ENCODE measurements around the gene CNTLN. TPM values are rescaled to one million over a fixed set of nuclear protein-coding genes. Genes with fewer than 3 reads are reported as not detected.

Gene CNTLN
- polyA plus RNA-seq, 1 experiment = 1.9 TPM

DNA sequence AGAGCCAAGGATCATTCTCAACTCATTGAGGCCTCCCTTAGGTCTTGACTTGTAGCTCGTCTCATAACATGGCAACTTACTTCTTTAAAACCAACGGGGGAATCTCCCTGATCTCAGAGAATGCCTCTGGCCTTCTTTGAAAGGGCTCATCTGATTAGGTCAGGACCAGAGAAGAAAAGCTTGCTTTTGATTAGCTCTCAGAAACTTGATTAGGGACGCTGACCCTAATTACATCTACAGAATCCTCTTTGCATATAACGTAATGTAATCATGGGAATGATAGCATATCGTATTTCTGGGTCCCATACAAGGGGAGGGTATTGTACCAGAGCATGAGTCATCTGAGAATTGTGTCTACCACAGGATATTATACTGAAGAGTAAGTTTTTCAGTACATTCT lies 318.9 kb downstream of the CNTLN start:
- ChIA-PET POLR2A (no interaction called here), CTCF (interaction anchor here (0.7 kb wide), 1 partner anchor 325 kb away, joined by 3 read pairs; no protein-coding TSS in a partner anchor)
- TF ChIP-seq, protein P1, sequence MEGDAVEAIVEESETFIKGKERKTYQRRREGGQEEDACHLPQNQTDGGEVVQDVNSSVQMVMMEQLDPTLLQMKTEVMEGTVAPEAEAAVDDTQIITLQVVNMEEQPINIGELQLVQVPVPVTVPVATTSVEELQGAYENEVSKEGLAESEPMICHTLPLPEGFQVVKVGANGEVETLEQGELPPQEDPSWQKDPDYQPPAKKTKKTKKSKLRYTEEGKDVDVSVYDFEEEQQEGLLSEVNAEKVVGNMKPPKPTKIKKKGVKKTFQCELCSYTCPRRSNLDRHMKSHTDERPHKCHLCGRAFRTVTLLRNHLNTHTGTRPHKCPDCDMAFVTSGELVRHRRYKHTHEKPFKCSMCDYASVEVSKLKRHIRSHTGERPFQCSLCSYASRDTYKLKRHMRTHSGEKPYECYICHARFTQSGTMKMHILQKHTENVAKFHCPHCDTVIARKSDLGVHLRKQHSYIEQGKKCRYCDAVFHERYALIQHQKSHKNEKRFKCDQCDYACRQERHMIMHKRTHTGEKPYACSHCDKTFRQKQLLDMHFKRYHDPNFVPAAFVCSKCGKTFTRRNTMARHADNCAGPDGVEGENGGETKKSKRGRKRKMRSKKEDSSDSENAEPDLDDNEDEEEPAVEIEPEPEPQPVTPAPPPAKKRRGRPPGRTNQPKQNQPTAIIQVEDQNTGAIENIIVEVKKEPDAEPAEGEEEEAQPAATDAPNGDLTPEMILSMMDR (IDR thresholded peaks at IDR 0.05; ENCODE audit: insufficient read depth, low read depth, low read length) = no peak
- DNase-seq (ENCODE audit: low read depth) = no peak
- Histone ChIP-seq H3K4me3 (ENCODE audit: low read depth, low read length) (no peak overlapping the region), H3K27me3 (ENCODE audit: control insufficient read depth, insufficient read depth, low read length) (no peaks in the 10 kb centered on the region; the same call in 1 of the 2 replicates), H3K36me3 (ENCODE audit: control insufficient read depth, insufficient read depth, low read length) (no peaks in the 10 kb centered on the region)

DNA sequence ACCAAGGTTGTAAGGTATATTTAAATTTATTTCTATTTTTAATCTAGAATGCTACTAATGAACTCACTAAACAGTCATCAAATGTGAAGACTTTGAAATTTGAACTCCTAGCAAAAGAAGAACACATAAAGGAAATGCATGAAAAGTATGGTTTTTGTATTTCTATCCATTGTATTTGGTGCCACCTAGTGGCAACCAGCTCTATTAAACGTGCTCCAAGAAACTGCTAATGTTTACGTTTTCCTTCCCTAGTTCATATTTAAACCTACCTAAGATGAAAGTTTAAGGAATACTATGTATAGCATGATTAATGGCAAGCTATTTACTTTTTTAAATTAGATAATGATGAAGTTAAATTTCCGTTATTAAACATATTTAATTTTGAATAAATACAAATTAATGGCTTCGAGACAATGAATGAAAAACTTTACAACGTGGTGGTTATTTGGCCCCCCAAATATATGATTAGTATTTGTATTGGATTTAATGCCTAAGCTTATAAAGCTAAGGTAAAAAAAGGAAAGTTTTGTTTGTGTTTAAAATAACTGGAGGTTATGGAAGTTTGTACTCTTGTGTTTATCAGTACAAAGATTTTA lies 328.1 kb downstream of the CNTLN start:
- TF ChIP-seq, protein P1 (IDR thresholded peaks at IDR 0.05; ENCODE audit: insufficient read depth, low read depth, low read length) = peak; percentile 61
- POLR2A ChIA-PET = no interaction called here
- Histone ChIP-seq H3K4me3 (ENCODE audit: low read depth, low read length) (no peak overlapping the region), H3K36me3 (ENCODE audit: control insufficient read depth, insufficient read depth, low read length) (no peaks in the 10 kb centered on the region), H3K27me3 (ENCODE audit: control insufficient read depth, insufficient read depth, low read length) (no peaks in the 10 kb centered on the region)
- CTCF ChIA-PET = interaction anchor here (0.5 to 2.0 kb wide), 13 partner anchors 13 to 1633 kb away, joined by 3 to 13 read pairs (median 3); no protein-coding TSS in a partner anchor
- peak; percentile 17 for DNase-seq (ENCODE audit: low read depth)

DNA sequence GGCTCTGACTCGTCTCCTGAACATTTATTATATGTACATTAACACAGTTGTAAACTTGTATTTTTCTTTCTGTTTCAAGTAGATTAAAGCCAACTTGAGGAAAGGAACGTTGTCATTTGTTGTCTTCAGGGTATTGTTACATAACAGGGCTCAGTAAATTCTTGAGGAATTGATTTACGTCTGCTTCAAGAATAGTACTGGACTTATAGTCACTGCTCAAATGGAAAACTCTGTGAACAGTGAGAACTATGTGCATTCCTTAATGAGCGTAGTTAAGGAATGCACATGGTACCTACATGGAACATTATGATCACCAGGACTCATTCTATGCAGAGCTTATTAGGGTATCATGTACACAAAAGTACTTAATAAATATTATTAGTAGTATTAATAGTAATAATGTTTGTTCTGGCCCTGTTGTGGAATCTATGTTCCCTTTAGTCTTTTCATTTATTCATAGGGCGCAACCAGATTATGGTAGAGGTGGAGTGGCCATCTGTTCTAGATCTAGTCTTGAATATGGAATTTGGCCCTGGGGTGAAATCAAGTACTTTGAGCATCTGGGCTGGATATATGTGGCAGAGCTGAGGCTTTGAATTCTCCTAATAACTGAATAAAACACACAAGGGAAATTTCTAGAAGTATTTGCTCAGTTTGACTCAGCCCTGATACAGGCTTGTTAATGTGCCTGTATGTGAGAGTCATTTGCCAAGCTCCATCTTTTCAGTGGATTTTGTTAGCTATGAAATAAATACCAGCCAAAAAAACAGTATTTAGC lies 335.4 kb downstream of the CNTLN start:
- POLR2A ChIA-PET = no interaction called here
- Histone ChIP-seq H3K36me3 (ENCODE audit: control insufficient read depth, insufficient read depth, low read length) (no peaks in the 10 kb centered on the region), H3K27me3 (ENCODE audit: control insufficient read depth, insufficient read depth, low read length) (no peaks in the 10 kb centered on the region), H3K4me3 (ENCODE audit: low read depth, low read length) (no peak overlapping the region)
- CTCF ChIA-PET = interaction anchor here (1.0 kb wide), 2 partner anchors 8 to 407 kb away, joined by 3 to 4 read pairs; no protein-coding TSS in a partner anchor
- TF ChIP-seq, protein P1 (IDR thresholded peaks at IDR 0.05; ENCODE audit: insufficient read depth, low read depth, low read length) = no peak
- DNase-seq (ENCODE audit: low read depth) = no peak

DNA sequence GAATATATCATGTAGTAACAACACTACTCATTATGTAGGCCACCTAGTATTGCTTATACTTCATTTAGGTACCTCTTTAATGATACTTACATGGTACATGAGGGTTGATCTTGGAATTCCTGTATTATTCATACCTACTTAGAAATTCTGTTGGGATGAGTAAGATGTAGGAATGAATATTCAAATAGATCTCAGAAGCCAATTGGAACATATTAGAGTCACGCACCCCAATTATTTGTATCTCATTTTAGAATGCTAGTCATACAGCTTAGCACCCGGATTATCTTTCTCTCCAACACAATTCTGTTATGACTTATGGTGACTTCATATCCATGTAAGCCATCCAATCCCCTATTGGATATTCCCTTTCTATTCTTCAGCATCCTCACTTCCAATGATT lies 337.3 kb downstream of the CNTLN start:
- Histone ChIP-seq H3K27me3 (ENCODE audit: control insufficient read depth, insufficient read depth, low read length) (no peaks in the 10 kb centered on the region), H3K36me3 (ENCODE audit: control insufficient read depth, insufficient read depth, low read length) (no peaks in the 10 kb centered on the region), H3K4me3 (ENCODE audit: low read depth, low read length) (no peak overlapping the region)
- POLR2A ChIA-PET = no interaction called here
- CTCF ChIA-PET = no interaction called here
- TF ChIP-seq, protein P1 (IDR thresholded peaks at IDR 0.05; ENCODE audit: insufficient read depth, low read depth, low read length) = no peak
- no peak for DNase-seq (ENCODE audit: low read depth)

DNA sequence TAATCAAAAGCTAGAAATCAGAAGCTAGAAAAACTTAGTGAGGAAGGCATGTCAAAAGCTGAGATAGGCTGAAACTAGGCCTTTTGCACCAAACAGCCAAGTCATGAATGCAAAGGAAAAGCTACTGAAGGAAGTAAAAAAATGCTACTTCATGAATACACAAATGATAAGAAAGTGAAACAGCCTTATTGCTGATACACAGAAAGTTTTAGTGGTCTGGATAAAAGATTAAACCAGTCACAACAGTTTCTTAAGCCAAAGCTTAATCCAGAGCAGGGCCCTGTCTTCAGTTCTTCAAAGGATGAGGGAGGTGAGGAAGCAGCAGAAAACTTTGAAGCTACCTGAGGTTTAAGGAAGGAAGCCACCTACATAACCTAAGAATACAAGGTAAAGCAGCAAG lies 341.6 kb downstream of the CNTLN start:
- Histone ChIP-seq H3K4me3 (ENCODE audit: low read depth, low read length) (no peak overlapping the region), H3K36me3 (ENCODE audit: control insufficient read depth, insufficient read depth, low read length) (no peaks in the 10 kb centered on the region), H3K27me3 (ENCODE audit: control insufficient read depth, insufficient read depth, low read length) (no peaks in the 10 kb centered on the region)
- ChIA-PET POLR2A (no interaction called here), CTCF (interaction anchor here (1.4 to 1.8 kb wide), 2 partner anchors 13 to 24 kb away, joined by 3 to 6 read pairs; no protein-coding TSS in a partner anchor)
- TF ChIP-seq, protein P1 (IDR thresholded peaks at IDR 0.05; ENCODE audit: insufficient read depth, low read depth, low read length) = no peak
- DNase-seq (ENCODE audit: low read depth) = no peak
